ENCODE results near the gene APOH. TPM values are rescaled to one million over a fixed set of nuclear protein-coding genes. Genes with fewer than 3 reads are reported as not detected.
"Not testable (repeated sequence)": the region's sequence is repeated elsewhere in the genome, so short reads cannot be mapped to it uniquely, and the experiment has no call there.

The APOH gene
- 10 to 100 TPM in 1 of 5 donors, 1 to 10 TPM in 4; 1.6 to 24.1 (median 2.6) TPM for polyA plus RNA-seq (ENCODE audit: insufficient read depth in 1 of 5, insufficient read length in 5 of 5, low replicate concordance in 1 of 5)
- long read RNA-seq, donor 1: 0 reads
- long read RNA-seq, donor 2, partial matches to known transcripts: 0 of 1 reads
- long read RNA-seq, donor 2, other reads (novel, unspliced or antisense): 0 of 1 reads
- long read RNA-seq, donor 3: 0 reads
- long read RNA-seq, donor 4, partial matches to known transcripts: 0 of 3 reads
- long read RNA-seq, donor 4, other reads (novel, unspliced or antisense): 0 of 3 reads
- long read RNA-seq, donor 5, transcript APOH-201 (8 exons, 1,176 nt): major isoform, 17 of 26 reads
- long read RNA-seq, donor 5, partial matches to known transcripts: 9 of 26 reads
- long read RNA-seq, donor 5, other reads (novel, unspliced or antisense): 0 of 26 reads
- long read RNA-seq, donor 6: 0 reads
- long read RNA-seq, donor 7: 0 reads
- long read RNA-seq, donor 8: 0 reads

GRCh38 chr17:66228887-66229782 lies at the start of gene APOH:
Gene APOH, minus strand, starts transcription at chr17:66229415. Its CDS starts 36 bp downstream, at chr17:66229379.
- DNase-seq: no peak

- no peak for DNase-seq
These were observed 48.0 kb upstream of the APOH start for GRCh38 chr17:66277191-66277590.

GRCh38 chr17:66276328-66276937 lies 47.2 kb upstream of the APOH start:
- no peak for DNase-seq

- no peak for DNase-seq
These were observed 46.4 kb upstream of the APOH start for GRCh38 chr17:66275651-66276050.

- no peak for DNase-seq
These were observed 44.3 kb upstream of the APOH start for GRCh38 chr17:66273586-66273848.

- no peak for DNase-seq
These were observed 43.8 kb upstream of the APOH start for GRCh38 chr17:66272811-66273585.

GRCh38 chr17:66271512-66271911 lies 42.3 kb upstream of the APOH start:
- DNase-seq: no peak

GRCh38 chr17:66270106-66270505 lies 40.9 kb upstream of the APOH start:
- DNase-seq: no peak

GRCh38 chr17:66268247-66268927 lies 39.2 kb upstream of the APOH start:
- DNase-seq: no peak

GRCh38 chr17:66264696-66265095 lies 35.5 kb upstream of the APOH start:
- no peak for DNase-seq

- DNase-seq: no peak
These were observed 33.6 kb upstream of the APOH start for GRCh38 chr17:66262767-66263166.

- no peak for DNase-seq
These were observed 31.5 kb upstream of the APOH start for GRCh38 chr17:66260688-66261087.

GRCh38 chr17:66260275-66260674 lies 31.1 kb upstream of the APOH start:
- no peak for DNase-seq

GRCh38 chr17:66255527-66255971 lies 26.3 kb upstream of the APOH start:
- DNase-seq: no peak

- peak; percentile 53 to 59 for DNase-seq
These were observed 25.9 kb upstream of the APOH start for GRCh38 chr17:66255112-66255511.

- not testable (repeated sequence) for DNase-seq
These were observed 24.2 kb upstream of the APOH start for GRCh38 chr17:66253458-66253857.

GRCh38 chr17:66250686-66251085 lies 21.5 kb upstream of the APOH start:
- DNase-seq: no peak

GRCh38 chr17:66248285-66248684 lies 19.1 kb upstream of the APOH start:
- DNase-seq: no peak

- no peak for DNase-seq
These were observed 12.6 kb upstream of the APOH start for GRCh38 chr17:66241839-66242238.

GRCh38 chr17:66240630-66241029 lies 11.4 kb upstream of the APOH start:
- no peak for DNase-seq

GRCh38 chr17:66240013-66240412 lies 10.8 kb upstream of the APOH start:
- no peak for DNase-seq
